NCI-H1694 treated with DMSO at 0.1 percent for 48 hours (cell line): ENCODE data around the gene RNF13.
A peak's percentile ranks its signal among the peaks of the same experiment; 100 is the strongest.

Source experiments
- DNase-seq: peaks from one replicate; lab custom pipeline; 2025; lab: John Stamatoyannopoulos, UW

The RNF13 gene

GRCh38 chr3:149812606-149813366 lies at the start of gene RNF13:
Gene RNF13, plus strand, starts transcription at chr3:149813215. Its CDS starts 32,812 bp downstream, at chr3:149846027.
- DNase-seq, result peak; percentile 81

- DNase-seq, result no peak
These were observed 49.3 kb upstream of the RNF13 start for GRCh38 chr3:149763565-149764195.

- no peak for DNase-seq
These were observed 48.7 kb upstream of the RNF13 start for GRCh38 chr3:149764302-149764701.

GRCh38 chr3:149765762-149766334 lies 47.2 kb upstream of the RNF13 start:
- no peak for DNase-seq

GRCh38 chr3:149767720-149768119 lies 45.3 kb upstream of the RNF13 start:
- no peak for DNase-seq

GRCh38 chr3:149768704-149769103 lies 44.3 kb upstream of the RNF13 start:
- DNase-seq, result no peak

GRCh38 chr3:149770246-149770645 lies 42.8 kb upstream of the RNF13 start:
- no peak for DNase-seq

- peak; percentile 8 for DNase-seq
These were observed 41.3 kb upstream of the RNF13 start for GRCh38 chr3:149771652-149772271.

GRCh38 chr3:149772861-149773260 lies 40.2 kb upstream of the RNF13 start:
- DNase-seq, result no peak

- no peak for DNase-seq
These were observed 36.8 kb upstream of the RNF13 start for GRCh38 chr3:149776170-149776569.

- no peak for DNase-seq
These were observed 35.4 kb upstream of the RNF13 start for GRCh38 chr3:149777414-149778214.

- no peak for DNase-seq
These were observed 31.8 kb upstream of the RNF13 start for GRCh38 chr3:149781211-149781610.

- DNase-seq, result no peak
These were observed 31.3 kb upstream of the RNF13 start for GRCh38 chr3:149781741-149782140.

- DNase-seq, result no peak
These were observed 29.4 kb upstream of the RNF13 start for GRCh38 chr3:149783576-149783975.

GRCh38 chr3:149784064-149784704 lies 28.8 kb upstream of the RNF13 start:
- no peak for DNase-seq

- no peak for DNase-seq
These were observed 22.7 kb upstream of the RNF13 start for GRCh38 chr3:149790268-149790667.

GRCh38 chr3:149790698-149791097 lies 22.3 kb upstream of the RNF13 start:
- DNase-seq, result no peak

GRCh38 chr3:149792452-149793270 lies 20.4 kb upstream of the RNF13 start, which contains the start of gene ANKUB1:
Gene ANKUB1, minus strand, starts transcription at chr3:149792554. Its CDS starts 188 bp downstream, at chr3:149792366.
- no peak for DNase-seq

- no peak for DNase-seq
These were observed 17.0 kb upstream of the RNF13 start for GRCh38 chr3:149796026-149796425.

- no peak for DNase-seq
These were observed 12.3 kb upstream of the RNF13 start for GRCh38 chr3:149800693-149801092.
